Thoracic aorta (tissue), 2 donors: ENCODE data around the gene FAM53B. TPM values are rescaled to one million over a fixed set of nuclear protein-coding genes. Genes with fewer than 3 reads are reported as not detected.

Source experiments
- ATAC-seq: fragments of 150-250 bp; one replicate; pipeline ENCODE4 v1.8.0; 2017; ENCODE audit warnings: low read depth; ENCODE audit not compliant: insufficient number of reproducible peaks, low FRiP score
- DNase-seq: peaks from one replicate; pipeline ENCODE4 v3.0.0-alpha.2; 2020; ENCODE audit warnings: low spot score
- H3K27ac ChIP-seq, 2 donors: fragments of 200-600 bp; sonication (generic); 1 replicate in 1 of 2; 2 replicates in 1 of 2; pipeline ENCODE4 v1.5.1; 2016; ENCODE audit warnings: mild to moderate bottlenecking in 2 of 2, moderate library complexity in 2 of 2
- H3K27me3 ChIP-seq: fragments of 200-600 bp; sonication (generic); replicated peaks from 2 replicates; pipeline ENCODE4 v1.6.0; 2016; ENCODE audit warnings: mild to moderate bottlenecking; ENCODE audit not compliant: insufficient read depth
- H3K36me3 ChIP-seq: fragments of 200-600 bp; sonication (generic); one replicate; pipeline ENCODE4 v1.5.1; 2016
- H3K4me1 ChIP-seq, 2 donors: fragments of 200-600 bp; sonication (generic); 1 replicate in 1 of 2; 2 replicates in 1 of 2; pipeline versions ENCODE4 v1.5.1 to v1.6.0; 2016; ENCODE audit warnings: low read depth in 2 of 2, mild to moderate bottlenecking in 1 of 2; ENCODE audit not compliant: control insufficient read depth in 1 of 2
- H3K4me3 ChIP-seq: fragments of 200-600 bp; sonication (generic); 2 replicates; pipeline ENCODE4 v1.5.1; 2016; ENCODE audit warnings: mild to moderate bottlenecking
- H3K9me3 ChIP-seq: fragments of 200-600 bp; sonication (generic); 2 replicates; pipeline ENCODE4 v1.5.1; 2016
- total RNA-seq, 2 donors: library from RNA; depleted of rRNA; stranded (reverse); fragments of >200 nt; gene quantifications; one replicate each; pipeline versions ENCODE4 v1.1.0 to v1.2.3, GENCODE V29; 2016
- TF ChIP-seq, protein P1 (sequence below): fragments of 200-600 bp; sonication (generic); IDR thresholded peaks from one replicate; pipeline ENCODE4 v1.5.1; 2019; ENCODE audit warnings: antibody characterized with exemption

Gene FAM53B
- total RNA-seq, 2 donors from 2014 or later = 26.6 to 49.5 TPM

GRCh38 chr10:124642088-124642710 lies 102.0 kb downstream of the FAM53B start:
- H3K36me3 ChIP-seq = no peaks in the 10 kb centered on the region
- ATAC-seq (no peak), DNase-seq (no peak)
- TF ChIP-seq, protein P1, sequence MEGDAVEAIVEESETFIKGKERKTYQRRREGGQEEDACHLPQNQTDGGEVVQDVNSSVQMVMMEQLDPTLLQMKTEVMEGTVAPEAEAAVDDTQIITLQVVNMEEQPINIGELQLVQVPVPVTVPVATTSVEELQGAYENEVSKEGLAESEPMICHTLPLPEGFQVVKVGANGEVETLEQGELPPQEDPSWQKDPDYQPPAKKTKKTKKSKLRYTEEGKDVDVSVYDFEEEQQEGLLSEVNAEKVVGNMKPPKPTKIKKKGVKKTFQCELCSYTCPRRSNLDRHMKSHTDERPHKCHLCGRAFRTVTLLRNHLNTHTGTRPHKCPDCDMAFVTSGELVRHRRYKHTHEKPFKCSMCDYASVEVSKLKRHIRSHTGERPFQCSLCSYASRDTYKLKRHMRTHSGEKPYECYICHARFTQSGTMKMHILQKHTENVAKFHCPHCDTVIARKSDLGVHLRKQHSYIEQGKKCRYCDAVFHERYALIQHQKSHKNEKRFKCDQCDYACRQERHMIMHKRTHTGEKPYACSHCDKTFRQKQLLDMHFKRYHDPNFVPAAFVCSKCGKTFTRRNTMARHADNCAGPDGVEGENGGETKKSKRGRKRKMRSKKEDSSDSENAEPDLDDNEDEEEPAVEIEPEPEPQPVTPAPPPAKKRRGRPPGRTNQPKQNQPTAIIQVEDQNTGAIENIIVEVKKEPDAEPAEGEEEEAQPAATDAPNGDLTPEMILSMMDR = no peak
- H3K27ac ChIP-seq = no peak overlapping the region
- H3K4me3 ChIP-seq = no peak overlapping the region
- no peaks in the 10 kb centered on the region for H3K9me3 ChIP-seq
- H3K27me3 ChIP-seq = no peaks in the 10 kb centered on the region
- H3K4me1 ChIP-seq = peaks cover 22 to 44% of the 10 kb centered on the region in 2 donors

- ATAC-seq (no peak), DNase-seq (no peak)
- H3K27ac ChIP-seq = no peak overlapping the region
- TF ChIP-seq, protein P1 = no peak
- no peak overlapping the region for H3K4me3 ChIP-seq
- no peaks in the 10 kb centered on the region for H3K9me3 ChIP-seq
- no peaks in the 10 kb centered on the region for H3K27me3 ChIP-seq
- H3K4me1 ChIP-seq = peaks cover 15 to 36% of the 10 kb centered on the region in 2 donors
- H3K36me3 ChIP-seq = no peaks in the 10 kb centered on the region
These were observed 102.7 kb downstream of the FAM53B start for GRCh38 chr10:124641282-124642087.

- H3K4me1 ChIP-seq = peaks cover 8 to 28% of the 10 kb centered on the region in 2 donors
- ATAC-seq (no peak), DNase-seq (no peak)
- TF ChIP-seq, protein P1 = no peak
- no peaks in the 10 kb centered on the region for H3K9me3 ChIP-seq
- no peaks in the 10 kb centered on the region for H3K36me3 ChIP-seq
- no peaks in the 10 kb centered on the region for H3K27me3 ChIP-seq
- no peak overlapping the region for H3K27ac ChIP-seq
- no peak overlapping the region for H3K4me3 ChIP-seq
These were observed 103.5 kb downstream of the FAM53B start for GRCh38 chr10:124640538-124641231.

GRCh38 chr10:124640056-124640455 lies 104.1 kb downstream of the FAM53B start:
- H3K4me3 ChIP-seq = no peak overlapping the region
- H3K27ac ChIP-seq = no peak overlapping the region
- H3K36me3 ChIP-seq = no peaks in the 10 kb centered on the region
- H3K27me3 ChIP-seq = no peaks in the 10 kb centered on the region
- H3K4me1 ChIP-seq = peaks cover 7 to 25% of the 10 kb centered on the region in 2 donors
- H3K9me3 ChIP-seq = no peaks in the 10 kb centered on the region
- DNase-seq = no peak
- no peak for ATAC-seq
- TF ChIP-seq, protein P1 = no peak

- no peak for DNase-seq
- peaks cover 7 to 25% of the 10 kb centered on the region in 2 donors for H3K4me1 ChIP-seq
- H3K27ac ChIP-seq = no peak overlapping the region
These were observed 104.5 kb downstream of the FAM53B start for GRCh38 chr10:124639646-124640045.

More at GRCh38 chr10:124639646-124640045, 104.5 kb downstream of the FAM53B start:
- Histone ChIP-seq H3K27me3 (no peaks in the 10 kb centered on the region), H3K36me3 (no peaks in the 10 kb centered on the region), H3K9me3 (no peaks in the 10 kb centered on the region), H3K4me3 (no peak overlapping the region)
- ATAC-seq = no peak
- TF ChIP-seq, protein P1 = no peak
